Islet of Langerhans (tissue), 1 donor: Measurements from ENCODE around the gene CRISP1.
"Not testable (repeated sequence)": the region's sequence is repeated elsewhere in the genome, so short reads cannot be mapped to it uniquely, and the experiment has no call there.

Source experiments
- FAIRE-seq: peaks from one replicate; lab custom pipeline; 2011; peaks lifted over from hg19 to GRCh38; lab: Jason Lieb, UNC

The CRISP1 gene

GRCh38 chr6:49839957-49840356 is 26.4 kb downstream of the CRISP1 start:
- no peak for FAIRE-seq

- FAIRE-seq, result no peak
Measured at GRCh38 chr6:49839162-49839561, 27.2 kb downstream of the CRISP1 start.

GRCh38 chr6:49835140-49835539 is 31.2 kb downstream of the CRISP1 start:
- no peak for FAIRE-seq

- FAIRE-seq, result no peak
Measured at GRCh38 chr6:49833386-49833785, 32.9 kb downstream of the CRISP1 start.

- no peak for FAIRE-seq
Measured at GRCh38 chr6:49826743-49827406, 39.5 kb downstream of the CRISP1 start.

- FAIRE-seq, result no peak
Measured at GRCh38 chr6:49815166-49815565, 51.2 kb downstream of the CRISP1 start.

- FAIRE-seq, result no peak
Measured at GRCh38 chr6:49813248-49813647, 53.1 kb downstream of the CRISP1 start.

DNA sequence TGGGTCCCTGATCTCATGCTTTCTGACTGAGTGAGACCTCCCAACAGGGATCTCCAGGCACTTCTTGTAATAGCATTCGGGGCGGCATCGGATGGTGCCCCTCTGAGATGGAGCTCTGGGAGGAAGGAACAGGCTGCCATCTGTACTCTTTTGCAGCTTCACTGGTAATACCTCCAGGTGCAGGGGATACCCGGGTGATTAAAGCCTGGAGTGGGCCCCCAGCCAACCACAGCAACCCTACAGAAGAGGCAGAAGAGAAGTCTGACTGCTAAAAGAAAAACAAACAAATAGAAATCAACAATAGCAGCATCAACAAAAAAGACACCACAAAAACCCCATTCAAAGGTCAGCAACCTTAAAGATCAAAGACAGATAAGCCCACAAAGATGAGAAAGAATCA is 60.2 kb downstream of the CRISP1 start:
- no peak for FAIRE-seq

DNA sequence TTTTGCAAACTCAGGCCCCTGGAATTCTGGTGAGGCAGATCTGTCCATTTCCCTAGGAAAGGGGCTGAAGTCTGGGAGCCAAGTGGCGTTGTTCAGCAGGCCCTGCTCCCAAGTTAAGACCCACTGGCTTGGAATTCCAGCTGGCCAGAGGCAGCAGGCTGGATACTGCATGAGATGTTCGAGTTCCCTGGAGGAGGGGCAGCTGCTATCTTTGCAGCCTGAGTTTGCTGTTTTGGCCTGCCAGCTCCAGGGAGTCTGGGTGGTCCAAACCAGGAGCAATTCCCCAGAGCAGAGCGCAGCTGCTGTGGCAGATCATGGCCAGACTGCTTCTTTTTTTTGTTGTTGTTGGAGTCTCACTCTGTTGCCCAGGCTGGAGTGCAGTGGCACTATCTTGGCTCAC is 61.1 kb downstream of the CRISP1 start:
- FAIRE-seq, result no peak

DNA sequence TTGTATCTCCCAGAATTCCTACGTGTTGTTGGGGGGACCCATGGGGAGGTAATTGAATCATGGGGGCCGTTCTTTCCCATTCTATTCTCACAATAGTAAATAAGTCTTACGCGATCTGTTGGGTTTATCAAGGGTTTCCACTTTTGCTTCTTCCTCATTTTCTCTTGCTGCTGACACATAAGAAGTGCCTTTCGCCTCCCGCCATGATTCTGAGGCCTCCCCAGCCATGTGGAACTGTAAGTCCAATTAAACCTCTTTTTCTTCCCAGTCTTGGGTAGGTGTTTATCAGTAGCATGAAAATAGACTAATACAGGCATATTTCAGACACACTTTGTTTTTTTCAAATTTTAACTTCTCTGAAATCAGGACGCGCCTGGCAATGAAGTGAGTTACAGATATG is 64.8 kb downstream of the CRISP1 start:
- no peak for FAIRE-seq

- FAIRE-seq, result no peak
Measured at GRCh38 chr6:49799090-49799489, 67.2 kb downstream of the CRISP1 start.

DNA sequence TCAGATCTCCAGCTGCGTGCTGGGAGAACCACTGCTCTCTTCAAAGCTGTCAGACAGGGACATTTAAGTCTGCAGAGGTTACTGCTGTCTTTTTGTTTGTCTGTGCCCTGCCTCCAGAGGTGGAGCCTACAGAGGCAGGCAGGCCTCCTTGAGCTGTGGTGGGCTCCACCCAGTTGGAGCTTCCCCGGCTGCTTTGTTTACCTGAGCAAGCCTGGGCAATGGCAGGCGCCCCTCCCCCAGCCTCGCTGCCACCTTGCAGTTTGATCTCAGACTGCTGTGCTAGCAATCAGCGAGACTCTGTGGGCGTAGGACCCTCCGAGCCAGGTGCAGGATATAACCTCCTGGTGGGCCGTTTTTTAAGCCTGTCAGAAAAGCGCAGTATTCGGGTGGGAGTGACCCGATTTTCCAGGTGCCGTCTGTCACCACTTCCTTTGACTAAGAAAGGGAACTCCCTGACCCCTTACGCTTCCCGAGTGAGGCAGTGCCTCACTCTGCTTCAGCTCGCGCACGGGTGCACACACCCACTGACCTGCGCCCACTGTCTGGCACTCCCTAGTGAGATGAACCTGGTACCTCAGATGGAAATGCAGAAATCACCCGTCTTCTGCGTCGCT is 69.4 kb downstream of the CRISP1 start:
- not testable (repeated sequence) for FAIRE-seq

GRCh38 chr6:49790341-49790740 is 76.0 kb downstream of the CRISP1 start:
- no peak for FAIRE-seq

DNA sequence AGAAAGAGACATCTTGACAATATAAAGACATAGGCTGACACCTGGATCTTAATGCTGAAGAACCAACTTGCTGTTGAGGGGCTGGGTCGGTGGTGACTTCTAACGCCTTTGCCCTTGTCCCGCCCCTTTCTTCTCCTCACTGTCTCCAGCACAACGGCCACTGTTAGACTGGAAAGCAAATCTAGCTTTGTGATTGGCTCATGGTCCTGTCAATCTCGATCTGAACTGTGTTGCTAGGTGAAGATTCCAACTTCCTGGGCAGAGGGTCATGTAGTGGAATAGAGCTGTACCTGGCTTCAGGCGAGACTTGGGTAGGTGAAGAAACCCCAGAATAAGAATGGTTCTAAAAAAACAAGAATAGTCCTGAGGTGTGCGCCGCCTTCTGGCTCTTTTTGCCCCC is 79.2 kb downstream of the CRISP1 start, which contains the start of gene PGK2:
TSS of gene PGK2 (minus strand) at position 110 of the 400 bp plus-strand sequence. CDS start at position 12, 98 bp downstream.
- FAIRE-seq, result no peak

DNA sequence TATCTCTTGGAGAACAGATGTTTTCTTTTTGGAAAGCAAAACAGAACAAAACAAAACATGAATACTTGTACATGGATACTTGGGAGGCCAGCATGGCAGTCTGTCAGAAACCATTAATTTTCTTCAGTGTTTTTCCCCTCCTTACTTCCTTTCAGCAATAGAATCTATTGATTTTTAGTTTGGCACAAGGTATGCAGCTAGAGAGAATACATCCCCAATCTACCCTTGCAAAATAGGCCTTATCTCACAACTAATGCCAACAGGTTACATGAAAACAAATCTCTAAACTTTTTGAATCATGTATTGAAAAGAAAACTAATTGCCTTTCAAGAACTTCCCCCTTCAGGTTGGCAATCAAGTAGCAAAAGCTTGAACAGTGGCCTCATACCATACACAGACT is 82.1 kb downstream of the CRISP1 start:
- no peak for FAIRE-seq
